CD4-positive, alpha-beta T cell treated with Interferon gamma for 1 hour (primary cell): ENCODE measurements around the gene PIP4K2A.

Source experiments
- DNase-seq: peaks from one replicate; pipeline ENCODE4 v3.0.0-alpha.2; 2020

The PIP4K2A gene

DNA sequence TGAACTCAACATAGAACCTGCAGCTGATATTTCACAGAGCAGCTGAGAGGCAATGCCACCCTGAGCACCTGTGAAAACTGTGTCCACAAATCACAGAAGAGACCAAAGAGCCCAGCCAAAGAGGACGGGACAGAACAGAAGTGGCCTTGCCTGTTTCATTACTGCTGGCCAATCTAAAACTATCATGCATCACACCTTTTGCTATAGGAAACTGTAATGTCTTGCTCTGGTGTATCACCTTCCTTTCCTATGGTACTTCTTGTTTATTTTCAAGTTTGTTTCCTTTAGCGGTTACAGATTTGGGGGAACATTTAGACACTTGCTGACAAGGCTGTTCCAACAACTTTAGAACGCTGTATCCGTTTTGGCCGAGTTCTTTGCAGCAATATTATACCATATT is 80.3 kb downstream of the PIP4K2A start:
- no peak for DNase-seq

- no peak for DNase-seq
Observed at GRCh38 chr10:22633528-22633927, 80.8 kb downstream of the PIP4K2A start.

- DNase-seq: no peak
Observed at GRCh38 chr10:22633106-22633505, 81.3 kb downstream of the PIP4K2A start.

GRCh38 chr10:22631646-22632278 is 82.6 kb downstream of the PIP4K2A start:
- DNase-seq: no peak

GRCh38 chr10:22631185-22631584 is 83.2 kb downstream of the PIP4K2A start:
- no peak for DNase-seq

DNA sequence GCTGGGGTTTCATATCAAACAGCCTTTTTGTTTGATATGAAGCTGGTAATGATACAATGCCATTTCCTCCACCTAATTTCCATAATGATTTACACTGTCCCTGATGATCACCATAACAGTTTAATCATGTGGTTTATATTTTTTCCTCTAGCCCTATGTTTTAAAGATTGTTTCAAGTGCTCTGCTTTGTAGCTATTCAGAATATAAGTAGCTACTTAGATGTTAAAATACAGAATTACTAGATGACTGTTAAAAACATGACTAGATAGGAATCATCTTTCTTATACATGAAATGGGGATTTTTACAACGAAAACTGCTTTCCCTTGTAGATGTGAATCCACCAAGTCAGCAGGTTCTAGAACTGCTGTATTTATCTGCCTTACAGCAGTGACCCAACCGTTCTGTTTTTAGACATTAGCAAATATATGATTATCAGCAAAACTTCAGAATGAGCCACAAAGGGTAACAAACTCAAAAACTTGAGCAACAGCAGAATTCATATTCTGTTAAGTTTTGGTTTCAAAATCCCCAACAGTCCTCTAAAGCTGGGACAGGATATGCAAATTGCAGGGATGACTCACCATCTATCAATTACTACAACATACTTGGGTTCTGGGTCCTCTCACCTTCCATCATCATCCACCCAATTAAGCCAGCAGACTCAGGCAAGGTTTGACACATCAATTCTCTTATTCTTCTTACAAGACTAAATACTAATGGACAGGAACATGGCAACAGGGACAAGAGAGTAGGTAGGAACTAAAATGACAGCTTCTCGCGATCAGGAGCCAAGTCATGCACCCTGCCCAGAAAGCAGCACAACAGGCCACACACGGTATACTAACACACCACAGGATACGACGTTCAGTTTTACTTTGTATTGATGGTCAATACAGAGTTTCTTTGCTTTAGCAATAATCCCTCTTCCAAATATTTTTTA is 83.9 kb downstream of the PIP4K2A start:
- DNase-seq: peak; percentile 28

DNA sequence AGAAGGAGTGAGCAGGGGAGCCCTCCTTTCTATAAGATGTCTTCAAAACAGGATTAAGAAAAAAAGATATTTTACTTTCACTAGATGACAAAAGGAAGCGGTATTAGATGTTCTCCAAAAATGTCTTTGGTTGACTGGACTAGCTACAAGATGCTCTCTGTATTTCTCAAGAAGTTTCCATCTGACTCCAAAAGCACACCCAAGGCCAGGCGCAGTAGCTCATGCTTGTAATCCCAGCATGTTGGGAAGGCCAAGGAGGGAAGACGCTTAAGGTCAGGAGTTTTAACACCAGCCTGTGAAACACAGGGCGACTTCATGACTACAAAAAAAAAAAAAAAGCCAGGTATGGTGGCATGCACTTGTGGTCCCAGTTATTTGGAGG is 84.5 kb downstream of the PIP4K2A start:
- DNase-seq: no peak

GRCh38 chr10:22629126-22629525 is 85.3 kb downstream of the PIP4K2A start:
- DNase-seq: no peak

GRCh38 chr10:22628309-22628708 is 86.1 kb downstream of the PIP4K2A start:
- DNase-seq: no peak

DNA sequence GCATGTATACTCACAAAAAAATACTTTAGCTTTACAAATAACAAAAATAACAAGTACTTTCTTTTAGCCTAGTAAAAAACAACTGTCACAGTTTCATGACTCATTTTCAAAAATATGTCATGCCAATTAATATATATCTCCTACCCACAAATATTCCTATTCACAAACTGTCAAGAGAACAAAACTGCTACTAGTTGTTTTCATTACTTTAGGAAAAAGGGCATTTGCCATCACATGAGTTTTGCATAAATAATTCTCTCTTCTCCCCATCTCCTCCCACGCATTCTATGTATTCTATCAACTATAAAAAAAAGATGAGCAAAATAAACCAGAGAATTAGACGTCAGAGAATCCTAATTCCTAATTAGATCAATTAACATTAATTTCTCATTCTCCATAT is 87.6 kb downstream of the PIP4K2A start:
- DNase-seq: no peak

DNA sequence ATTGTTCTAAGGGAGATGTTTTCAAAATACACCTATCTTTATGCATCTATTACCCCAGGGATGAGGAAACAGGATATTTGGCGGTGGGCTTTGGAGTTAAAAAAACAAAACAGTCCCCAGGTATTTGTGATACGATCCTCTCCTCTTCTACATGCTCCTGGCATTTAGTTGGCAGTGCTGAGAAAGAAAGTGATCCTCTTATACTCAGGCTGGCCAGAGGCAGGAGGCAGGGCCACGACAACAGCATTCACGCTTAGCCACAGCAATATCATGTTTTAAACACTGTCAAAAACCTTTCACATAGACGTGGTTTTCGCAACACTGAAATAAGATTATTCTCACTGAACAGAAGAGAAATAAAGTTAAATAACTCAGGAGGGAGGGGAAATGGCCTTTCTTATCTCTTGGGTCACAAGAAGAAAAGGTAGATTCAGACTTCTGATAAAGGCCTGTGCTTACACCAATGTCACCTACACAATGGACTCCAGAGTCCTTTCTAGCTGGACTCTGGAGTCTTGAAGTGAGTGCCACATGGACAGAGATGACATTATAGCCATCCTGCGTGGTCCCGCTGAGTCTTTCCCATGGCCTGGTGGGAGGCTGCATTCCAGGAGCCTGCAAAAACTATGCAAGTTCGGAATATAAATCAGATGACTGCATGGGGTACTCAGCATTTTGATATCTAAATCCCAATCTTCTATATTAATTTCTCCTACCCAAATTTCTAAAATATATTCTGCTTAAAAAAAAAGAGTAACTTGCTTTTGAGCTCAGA is 88.7 kb downstream of the PIP4K2A start:
- no peak for DNase-seq

DNA sequence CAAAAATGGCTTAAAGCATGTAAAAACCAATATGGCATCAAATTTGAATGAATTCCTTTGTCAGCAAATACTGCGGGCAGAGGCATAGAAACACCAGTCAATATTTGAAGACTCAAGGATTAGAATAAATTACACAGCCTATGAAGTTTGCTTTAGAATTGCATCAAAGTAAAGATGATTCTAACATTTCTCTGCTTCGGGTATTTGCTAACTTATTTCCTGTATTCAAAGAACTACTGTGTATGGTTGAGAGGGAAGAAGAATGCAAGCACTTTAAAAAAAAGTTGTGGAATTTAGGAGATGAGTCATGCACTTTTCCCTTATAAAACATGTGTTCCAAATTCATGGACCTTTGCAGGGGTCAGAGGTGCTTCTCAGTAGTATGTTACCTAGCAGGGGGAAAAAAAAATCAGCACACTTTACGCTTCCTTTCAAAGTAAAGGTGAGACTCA is 90.1 kb downstream of the PIP4K2A start:
- no peak for DNase-seq

- no peak for DNase-seq
Observed at GRCh38 chr10:22623633-22624253, 90.6 kb downstream of the PIP4K2A start.

DNA sequence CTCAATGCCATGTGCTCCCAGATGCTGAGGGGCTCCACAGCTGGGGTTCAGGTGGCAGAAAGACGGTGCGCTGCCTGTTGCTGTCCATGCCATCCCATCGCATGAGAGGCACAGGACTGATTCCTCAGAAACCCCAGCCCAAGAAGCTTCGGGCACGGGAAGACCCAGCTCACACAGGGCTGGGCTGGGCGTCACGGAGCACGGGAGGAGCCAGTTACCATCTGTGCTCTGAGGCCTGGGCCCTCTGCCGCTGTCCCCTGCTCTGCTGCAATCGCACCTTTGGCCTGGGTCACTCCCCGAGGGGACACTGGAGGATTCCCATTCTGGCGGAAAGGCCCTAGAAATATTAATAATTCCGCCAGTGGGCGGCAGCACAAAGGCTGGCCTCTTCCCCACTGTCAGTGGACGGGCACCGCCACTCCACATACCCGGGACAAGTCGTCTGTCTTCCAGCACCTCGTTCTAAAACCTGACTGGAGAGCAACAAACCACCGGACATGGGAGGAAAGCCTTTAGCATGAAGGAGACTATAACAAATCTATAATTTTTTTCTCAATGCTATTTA is 92.1 kb downstream of the PIP4K2A start:
- no peak for DNase-seq

GRCh38 chr10:22621726-22622125 is 92.7 kb downstream of the PIP4K2A start:
- no peak for DNase-seq

- no peak for DNase-seq
Observed at GRCh38 chr10:22620929-22621328, 93.4 kb downstream of the PIP4K2A start.

- DNase-seq: no peak
Observed at GRCh38 chr10:22620140-22620857, 94.1 kb downstream of the PIP4K2A start.

DNA sequence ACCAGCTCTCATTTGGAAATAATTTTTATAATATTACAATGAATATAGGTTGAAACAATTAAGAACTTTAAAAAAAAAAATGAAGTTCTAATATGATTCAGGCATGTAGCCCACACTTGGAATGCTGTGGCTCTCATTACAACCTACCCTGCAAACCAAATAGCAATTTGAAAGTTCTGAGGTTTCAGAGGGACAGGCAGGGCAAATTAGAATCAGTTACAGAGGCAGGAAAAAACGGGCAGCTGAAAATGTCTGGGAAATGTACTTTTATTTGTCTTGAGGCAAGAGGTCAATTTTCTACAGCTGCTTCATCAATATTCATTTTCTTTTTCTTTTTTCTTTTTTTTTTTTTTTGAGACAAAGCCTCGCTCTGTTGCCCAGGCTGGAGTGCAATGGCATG is 95.3 kb downstream of the PIP4K2A start:
- DNase-seq: no peak

GRCh38 chr10:22618078-22618785 is 96.1 kb downstream of the PIP4K2A start:
- no peak for DNase-seq

DNA sequence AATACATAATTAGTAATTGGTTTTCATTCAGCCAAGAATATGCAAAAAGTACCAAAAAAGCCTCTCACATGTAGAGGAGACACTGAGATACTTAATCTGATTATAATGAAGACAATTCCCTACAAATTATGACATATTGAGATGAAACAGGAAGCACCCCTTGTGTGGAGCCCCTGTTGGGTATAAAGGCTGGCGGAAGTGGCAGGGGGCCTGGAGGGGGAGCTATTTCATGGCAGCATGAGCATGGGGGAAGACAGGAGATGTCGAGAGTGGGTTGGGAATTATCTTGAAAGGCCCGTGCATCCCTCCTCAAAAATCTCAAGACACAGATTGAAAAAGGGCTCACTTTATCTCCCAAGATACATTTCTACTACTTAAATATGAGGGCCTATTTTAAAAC is 96.9 kb downstream of the PIP4K2A start:
- no peak for DNase-seq

DNA sequence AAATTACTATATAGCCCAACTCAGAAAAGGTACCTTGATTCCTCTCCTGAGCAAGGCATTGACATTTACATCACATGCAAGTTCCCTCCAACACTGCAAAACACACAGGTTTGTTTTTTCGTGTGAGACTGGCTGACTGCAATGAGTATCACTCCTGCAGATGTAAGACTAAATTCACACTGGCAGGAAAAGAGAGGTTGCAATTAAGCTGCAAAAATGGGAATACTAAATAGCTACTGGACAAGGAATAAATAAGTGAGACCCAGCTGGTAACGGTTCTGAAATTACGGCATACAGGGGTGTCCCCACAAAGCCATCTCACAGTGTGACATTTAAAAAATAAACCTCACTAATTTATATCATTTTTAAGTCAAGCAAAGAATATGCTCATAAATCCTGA is 97.3 kb downstream of the PIP4K2A start:
- DNase-seq: no peak
